MM.1S (cell line): ENCODE results near the gene DHX32.

ENCODE experiments used
- DNase-seq: peaks from one replicate; pipeline ENCODE4 v3.0.0-alpha.2; 2015
- H2AFZ ChIP-seq: fragments of 300-600 bp; sonication (generic); 2 replicates; pipeline ENCODE4 v1.6.0; 2016; ENCODE audit warnings: antibody characterized with exemption, low read length
- H3F3A ChIP-seq: fragments of 300-600 bp; sonication (generic); 2 replicates; pipeline ENCODE4 v1.6.1; 2016; ENCODE audit warnings: mild to moderate bottlenecking, antibody characterized with exemption, low read length, moderate library complexity, mixed read lengths; ENCODE audit not compliant: insufficient read depth
- H3K27ac ChIP-seq: fragments of 300-600 bp; sonication (generic); 2 replicates; pipeline ENCODE4 v1.5.1; 2016; ENCODE audit warnings: mild to moderate bottlenecking, low read length
- H3K27me3 ChIP-seq: fragments of 300-600 bp; sonication (generic); replicated peaks from 2 replicates; pipeline ENCODE4 v1.6.0; 2016; ENCODE audit warnings: low read length; ENCODE audit not compliant: insufficient read depth
- H3K36me3 ChIP-seq: fragments of 300-600 bp; sonication (generic); replicated peaks from 2 replicates; pipeline ENCODE4 v1.6.1; 2016; ENCODE audit warnings: mild to moderate bottlenecking, low read length, mixed read lengths; ENCODE audit not compliant: insufficient read depth
- H3K4me1 ChIP-seq: fragments of 300-600 bp; sonication (generic); 2 replicates; pipeline ENCODE4 v1.6.1; 2016; ENCODE audit warnings: low read length, mixed read lengths
- H3K4me2 ChIP-seq: fragments of 300-600 bp; sonication (generic); 2 replicates; pipeline ENCODE4 v1.6.0; 2016; ENCODE audit warnings: low read depth, low read length
- H3K4me3 ChIP-seq: fragments of 300-600 bp; sonication (generic); 2 replicates; pipeline ENCODE4 v1.5.1; 2016; ENCODE audit warnings: low read length, mixed read lengths
- H3K79me2 ChIP-seq: fragments of 300-600 bp; sonication (generic); 2 replicates; pipeline ENCODE4 v1.6.1; 2016; ENCODE audit warnings: mixed run types, low read length, mixed read lengths
- H3K9ac ChIP-seq: fragments of 300-600 bp; sonication (generic); 2 replicates; pipeline ENCODE4 v1.6.1; 2016; ENCODE audit warnings: low read length, mixed read lengths
- H3K9me2 ChIP-seq: fragments of 300-600 bp; sonication (generic); replicated peaks from 2 replicates; pipeline ENCODE4 v1.6.1; 2016; ENCODE audit warnings: mild to moderate bottlenecking, low read length, mixed read lengths; ENCODE audit not compliant: insufficient read depth
- H3K9me3 ChIP-seq: fragments of 300-600 bp; sonication (generic); replicated peaks from 2 replicates; pipeline ENCODE4 v1.6.1; 2016; ENCODE audit warnings: mild to moderate bottlenecking, low read length, mixed read lengths; ENCODE audit not compliant: insufficient read depth
- H4K20me1 ChIP-seq: fragments of 300-600 bp; sonication (generic); 2 replicates; pipeline ENCODE4 v1.6.1; 2016; ENCODE audit warnings: mild to moderate bottlenecking, low read length, moderate library complexity, mixed read lengths; ENCODE audit not compliant: insufficient read depth
- EZH2 ChIP-seq: fragments of 300-600 bp; sonication (generic); optimal IDR thresholded peaks from 2 replicates; pipeline ENCODE3; 2017; ENCODE audit warnings: low read depth, mild to moderate bottlenecking, antibody characterized with exemption, low read length, mixed read lengths
- EZH2phosphoT487 ChIP-seq: fragments of 300-600 bp; sonication (generic); IDR thresholded peaks from 2 replicates; pipeline ENCODE4 v1.6.1; 2018; ENCODE audit warnings: antibody characterized with exemption, low read length
- TF ChIP-seq, protein P1 (sequence below): fragments of 300-600 bp; sonication (generic); IDR thresholded peaks from 2 replicates; pipeline ENCODE4 v1.5.1; 2016; ENCODE audit warnings: antibody characterized with exemption, low read length, mixed read lengths

Gene DHX32

DNA sequence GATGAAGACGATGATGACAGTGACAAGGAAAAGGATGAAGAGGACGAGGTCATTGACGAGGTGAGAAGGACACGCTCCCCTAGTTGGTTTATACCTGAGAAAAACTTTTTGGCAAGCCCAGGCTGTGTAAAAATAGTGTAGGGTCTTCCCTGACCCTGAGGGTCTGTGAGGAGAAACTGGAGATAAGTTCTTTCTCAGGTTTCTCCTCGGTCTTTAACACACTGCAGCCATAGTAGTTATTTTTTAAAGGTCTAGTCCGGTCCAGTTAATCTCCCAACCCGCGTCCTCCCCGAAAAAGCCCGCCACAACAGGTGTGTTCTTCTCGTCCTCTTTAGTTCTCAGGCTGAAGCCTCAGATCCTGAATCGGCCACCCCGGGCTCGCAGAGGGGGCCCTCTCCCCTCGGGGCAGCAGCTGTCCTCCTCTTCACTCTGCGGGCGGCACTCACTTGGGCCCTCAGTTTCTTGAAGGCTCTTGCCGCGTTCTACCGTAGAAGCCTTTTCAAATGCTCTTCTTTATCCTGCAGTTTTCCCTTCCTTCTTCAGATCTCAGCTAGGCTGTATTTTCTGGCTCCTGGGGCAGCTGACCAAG lies 57.3 kb downstream of the DHX32 start:
- Histone ChIP-seq H3K9me3 (no peaks in the 10 kb centered on the region), H3K4me1 (peaks cover 42% of the 10 kb centered on the region), H2AFZ (peak overlapping the region; percentile 70), H3K27ac (peak overlapping the region; percentile 79; the same call in 1 of the 2 replicates), H3K79me2 (peaks cover 71% of the 10 kb centered on the region), H4K20me1 (no peaks in the 10 kb centered on the region; the same call in 1 of the 2 replicates), H3K9ac (peak overlapping the region; percentile 88), H3K27me3 (no peaks in the 10 kb centered on the region), H3K4me3 (peak overlapping the region; percentile 91), H3K4me2 (peak overlapping the region; percentile 62), H3K9me2 (no peaks in the 10 kb centered on the region), H3F3A (peaks cover 12% of the 10 kb centered on the region; the same call in 1 of the 2 replicates), H3K36me3 (peaks cover 9% of the 10 kb centered on the region)
- no peak for TF ChIP-seq EZH2
- TF ChIP-seq EZH2phosphoT487: no peak
- TF ChIP-seq, protein P1, sequence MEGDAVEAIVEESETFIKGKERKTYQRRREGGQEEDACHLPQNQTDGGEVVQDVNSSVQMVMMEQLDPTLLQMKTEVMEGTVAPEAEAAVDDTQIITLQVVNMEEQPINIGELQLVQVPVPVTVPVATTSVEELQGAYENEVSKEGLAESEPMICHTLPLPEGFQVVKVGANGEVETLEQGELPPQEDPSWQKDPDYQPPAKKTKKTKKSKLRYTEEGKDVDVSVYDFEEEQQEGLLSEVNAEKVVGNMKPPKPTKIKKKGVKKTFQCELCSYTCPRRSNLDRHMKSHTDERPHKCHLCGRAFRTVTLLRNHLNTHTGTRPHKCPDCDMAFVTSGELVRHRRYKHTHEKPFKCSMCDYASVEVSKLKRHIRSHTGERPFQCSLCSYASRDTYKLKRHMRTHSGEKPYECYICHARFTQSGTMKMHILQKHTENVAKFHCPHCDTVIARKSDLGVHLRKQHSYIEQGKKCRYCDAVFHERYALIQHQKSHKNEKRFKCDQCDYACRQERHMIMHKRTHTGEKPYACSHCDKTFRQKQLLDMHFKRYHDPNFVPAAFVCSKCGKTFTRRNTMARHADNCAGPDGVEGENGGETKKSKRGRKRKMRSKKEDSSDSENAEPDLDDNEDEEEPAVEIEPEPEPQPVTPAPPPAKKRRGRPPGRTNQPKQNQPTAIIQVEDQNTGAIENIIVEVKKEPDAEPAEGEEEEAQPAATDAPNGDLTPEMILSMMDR: no peak
- DNase-seq: no peak

DNA sequence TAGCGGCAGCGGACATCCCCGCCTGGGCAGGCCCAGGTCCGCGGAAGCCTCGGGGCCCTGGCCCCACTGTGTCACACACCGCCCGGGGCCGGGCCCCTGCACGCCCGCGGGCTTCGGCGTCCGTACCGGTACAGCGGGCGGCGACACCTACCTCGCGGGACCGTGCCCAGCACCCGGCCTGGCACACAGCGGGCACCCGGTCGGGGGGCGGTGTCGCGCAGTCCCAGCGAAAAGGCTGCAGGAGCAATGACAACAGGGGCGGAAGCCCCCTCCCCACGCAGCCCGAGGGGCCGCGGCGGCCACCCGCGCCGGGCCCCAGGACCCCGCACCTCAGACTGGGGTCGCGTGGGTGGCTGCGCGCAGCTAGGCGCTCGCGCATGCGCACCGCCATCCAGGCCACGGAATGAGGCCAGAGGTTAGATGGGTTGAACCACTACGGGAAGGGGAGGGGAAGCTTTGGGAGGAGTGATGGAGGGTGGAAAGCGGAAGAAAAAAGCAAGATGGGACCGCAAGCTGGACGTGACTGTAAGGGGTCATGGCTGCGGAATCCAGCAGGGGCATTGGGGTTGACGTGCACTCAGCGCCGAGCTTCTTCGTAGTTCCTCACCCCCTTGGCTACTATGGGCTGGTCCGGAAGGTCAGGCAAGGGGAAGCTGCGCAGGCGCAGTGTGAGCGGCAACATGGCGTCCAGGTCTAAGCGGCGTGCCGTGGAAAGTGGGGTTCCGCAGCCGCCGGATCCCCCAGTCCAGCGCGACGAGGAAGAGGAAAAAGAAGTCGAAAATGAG lies 58.0 kb downstream of the DHX32 start, which contains the start of the genes BCCIP and UROS:
Gene BCCIP, plus strand, starts transcription at position 669 of the 785 bp plus-strand sequence. Its CDS starts 12 bp downstream, at position 681.
Gene UROS, minus strand, starts transcription at position 381 of the 785 bp plus-strand sequence. CDS start 6,759 bp downstream, outside the sequence.
- Histone ChIP-seq H3K4me3 (peak within 1 kb of the TSS; percentile 91), H3K9me3 (no peaks in the 10 kb centered on the region), H3K27me3 (no peaks in the 10 kb centered on the region), H3K4me2 (peak within 1 kb of the TSS; percentile 62), H4K20me1 (no peaks in the 10 kb centered on the region; the same call in 1 of the 2 replicates), H3K9me2 (no peaks in the 10 kb centered on the region), H3K9ac (peak within 1 kb of the TSS; percentile 88), H3K79me2 (peaks cover 65% of the 10 kb centered on the region), H2AFZ (peak within 1 kb of the TSS; percentile 70), H3K36me3 (peaks cover 2% of the 10 kb centered on the region), H3K4me1 (peaks cover 35% of the 10 kb centered on the region), H3F3A (peaks cover 12% of the 10 kb centered on the region; the same call in 1 of the 2 replicates), H3K27ac (peak within 1 kb of the TSS; percentile 79; the same call in 1 of the 2 replicates)
- DNase-seq: peak; percentile 88
- TF ChIP-seq EZH2 (no peak), EZH2phosphoT487 (no peak)
- TF ChIP-seq, protein P1: no peak

DNA sequence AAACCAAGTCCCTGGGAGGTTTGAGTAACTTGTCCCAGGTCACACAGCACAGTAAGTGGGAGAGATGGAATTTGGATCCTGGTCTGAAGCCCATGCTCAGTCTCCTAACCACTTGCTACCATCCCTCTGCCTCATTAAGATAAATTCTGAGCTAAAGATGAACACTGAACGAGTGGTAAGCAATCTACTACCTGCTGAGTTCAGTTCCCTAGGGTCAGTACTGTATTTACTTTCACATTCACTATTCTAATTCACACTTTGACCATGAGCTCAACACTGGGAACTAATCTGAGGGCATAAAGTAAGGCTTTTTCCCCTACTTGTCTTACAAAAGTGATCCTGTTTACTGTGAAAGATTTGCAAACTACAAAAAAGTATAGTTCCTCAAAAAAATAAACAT lies 60.4 kb downstream of the DHX32 start:
- Histone ChIP-seq H3K4me1 (peaks cover 31% of the 10 kb centered on the region), H3K36me3 (no peaks in the 10 kb centered on the region), H2AFZ (no peak overlapping the region), H3K27me3 (no peaks in the 10 kb centered on the region), H3K9me2 (no peaks in the 10 kb centered on the region), H3K9me3 (no peaks in the 10 kb centered on the region), H4K20me1 (no peaks in the 10 kb centered on the region), H3K4me2 (peak overlapping the region; percentile 62; the same call in 1 of the 2 replicates), H3K9ac (no peak overlapping the region), H3K79me2 (peaks cover 41% of the 10 kb centered on the region), H3K4me3 (peak overlapping the region; percentile 20; the same call in 1 of the 2 replicates), H3K27ac (peak overlapping the region; percentile 28; the same call in 1 of the 2 replicates), H3F3A (peaks cover 12% of the 10 kb centered on the region; the same call in 1 of the 2 replicates)
- peak; percentile 29 for DNase-seq
- TF ChIP-seq EZH2phosphoT487: no peak
